GM12865 (cell line): ENCODE results near the gene MAPK7.

Experiments used
- DNase-seq: peaks from one replicate; pipeline ENCODE4 v3.0.0; 2010; ENCODE audit warnings: low read depth
- H3K4me3 ChIP-seq: 2 replicates; pipeline ENCODE4 v1.5.1; 2011; ENCODE audit warnings: mild to moderate bottlenecking, low read depth, low read length, control low read depth
- TF ChIP-seq, protein P1 (sequence below): IDR thresholded peaks from 2 replicates; pipeline ENCODE4 v1.5.1; 2011; ENCODE audit warnings: low read length, control low read depth, low read depth, inconsistent platforms; ENCODE audit not compliant: insufficient read depth; ENCODE audit errors: missing control alignments

Gene MAPK7

DNA sequence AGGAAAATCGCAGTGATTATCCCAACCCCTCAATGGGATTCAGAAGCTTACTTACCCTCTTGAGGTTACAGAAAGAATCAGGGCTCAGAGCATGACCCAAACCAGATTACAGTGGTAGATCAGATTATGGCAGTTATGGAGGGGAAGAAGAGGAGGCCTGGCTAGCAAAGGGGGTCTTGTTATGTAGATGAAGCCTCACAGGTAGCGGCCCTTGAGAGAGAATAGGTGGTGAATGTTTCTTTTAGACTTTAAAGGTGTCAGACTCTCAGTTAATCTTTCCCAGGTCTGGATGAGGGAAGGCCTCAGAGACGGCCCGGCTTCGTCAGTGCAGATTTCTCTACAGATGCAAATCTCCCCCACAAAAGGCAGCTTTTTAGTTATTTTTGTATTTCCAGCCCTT lies 48.3 kb downstream of the MAPK7 start:
- TF ChIP-seq, protein P1, sequence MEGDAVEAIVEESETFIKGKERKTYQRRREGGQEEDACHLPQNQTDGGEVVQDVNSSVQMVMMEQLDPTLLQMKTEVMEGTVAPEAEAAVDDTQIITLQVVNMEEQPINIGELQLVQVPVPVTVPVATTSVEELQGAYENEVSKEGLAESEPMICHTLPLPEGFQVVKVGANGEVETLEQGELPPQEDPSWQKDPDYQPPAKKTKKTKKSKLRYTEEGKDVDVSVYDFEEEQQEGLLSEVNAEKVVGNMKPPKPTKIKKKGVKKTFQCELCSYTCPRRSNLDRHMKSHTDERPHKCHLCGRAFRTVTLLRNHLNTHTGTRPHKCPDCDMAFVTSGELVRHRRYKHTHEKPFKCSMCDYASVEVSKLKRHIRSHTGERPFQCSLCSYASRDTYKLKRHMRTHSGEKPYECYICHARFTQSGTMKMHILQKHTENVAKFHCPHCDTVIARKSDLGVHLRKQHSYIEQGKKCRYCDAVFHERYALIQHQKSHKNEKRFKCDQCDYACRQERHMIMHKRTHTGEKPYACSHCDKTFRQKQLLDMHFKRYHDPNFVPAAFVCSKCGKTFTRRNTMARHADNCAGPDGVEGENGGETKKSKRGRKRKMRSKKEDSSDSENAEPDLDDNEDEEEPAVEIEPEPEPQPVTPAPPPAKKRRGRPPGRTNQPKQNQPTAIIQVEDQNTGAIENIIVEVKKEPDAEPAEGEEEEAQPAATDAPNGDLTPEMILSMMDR: no peak
- no peak overlapping the region for H3K4me3 ChIP-seq
- DNase-seq: no peak

DNA sequence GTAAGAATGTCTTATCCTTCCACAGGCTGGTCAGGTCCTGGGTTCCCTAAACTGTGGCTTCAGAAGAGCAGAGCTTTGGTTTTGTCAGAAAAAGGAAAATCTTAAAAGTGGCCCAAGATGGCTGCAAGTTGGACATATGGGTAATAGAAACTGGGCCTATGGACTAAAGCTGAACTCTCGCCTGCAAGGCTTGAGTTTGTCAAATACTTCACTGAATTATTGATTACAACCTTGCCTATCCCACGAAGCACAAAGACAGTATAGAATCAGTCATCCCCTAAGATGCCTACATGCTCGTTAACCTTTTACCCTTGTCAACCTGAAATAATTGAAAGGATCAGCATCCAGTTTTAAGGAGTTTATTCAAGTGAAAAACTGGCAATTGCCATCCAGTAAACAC lies 53.4 kb downstream of the MAPK7 start:
- no peak overlapping the region for H3K4me3 ChIP-seq
- no peak for DNase-seq
- TF ChIP-seq, protein P1: no peak
